Stimulated activated CD8-positive, alpha-beta memory T cell treated with anti-CD3 and anti-CD28 coated beads, Interleukin-15, amount 100 ng/mL, for 24 hours (primary cell): ENCODE data around the gene NFATC2.
"Not testable (repeated sequence)": the region's sequence is repeated elsewhere in the genome, so short reads cannot be mapped to it uniquely, and the experiment has no call there.

Experiments
- DNase-seq: peaks from one replicate; pipeline ENCODE4 v3.0.0-alpha.2; 2020; ENCODE audit warnings: low read depth

The NFATC2 gene

GRCh38 chr20:51568533-51568932 is 26.0 kb upstream of the NFATC2 start:
- not testable (repeated sequence) for DNase-seq

- DNase-seq: no peak
These were observed 25.1 kb upstream of the NFATC2 start for GRCh38 chr20:51567622-51568021.

GRCh38 chr20:51566594-51566993 is 24.1 kb upstream of the NFATC2 start:
- no peak for DNase-seq

GRCh38 chr20:51565298-51566144 is 23.0 kb upstream of the NFATC2 start:
- DNase-seq: no peak

- DNase-seq: no peak
These were observed 21.2 kb upstream of the NFATC2 start for GRCh38 chr20:51563486-51564332.

- no peak for DNase-seq
These were observed 20.6 kb upstream of the NFATC2 start for GRCh38 chr20:51563174-51563485.

GRCh38 chr20:51562332-51563173 is 20.0 kb upstream of the NFATC2 start:
- no peak for DNase-seq

- no peak for DNase-seq
These were observed 19.5 kb upstream of the NFATC2 start for GRCh38 chr20:51562027-51562331.

GRCh38 chr20:51560550-51561307 is 18.2 kb upstream of the NFATC2 start:
- DNase-seq: no peak

GRCh38 chr20:51560042-51560441 is 17.5 kb upstream of the NFATC2 start:
- no peak for DNase-seq

- no peak for DNase-seq
These were observed 12.1 kb upstream of the NFATC2 start for GRCh38 chr20:51554538-51555165.

GRCh38 chr20:51553897-51554486 is 11.5 kb upstream of the NFATC2 start:
- no peak for DNase-seq

GRCh38 chr20:51551186-51551585 is 8.7 kb upstream of the NFATC2 start:
- no peak for DNase-seq

- DNase-seq: no peak
These were observed 7.0 kb upstream of the NFATC2 start for GRCh38 chr20:51549474-51549873.

- DNase-seq: no peak
These were observed 5.4 kb upstream of the NFATC2 start for GRCh38 chr20:51547951-51548350.

GRCh38 chr20:51545515-51545914 is 3.0 kb upstream of the NFATC2 start:
- no peak for DNase-seq

GRCh38 chr20:51543422-51543788 is 886 bp upstream of the NFATC2 start:
- DNase-seq: no peak

- no peak for DNase-seq
These were observed 417 bp downstream of the NFATC2 start for GRCh38 chr20:51542033-51542570.

GRCh38 chr20:51541189-51542032 is 1.1 kb downstream of the NFATC2 start:
- peak; percentile 49 for DNase-seq

- DNase-seq: no peak
These were observed 1.9 kb downstream of the NFATC2 start for GRCh38 chr20:51540580-51540979.
